SK-N-SH (cell line): ENCODE results near the gene VGF.

Experiments
- CHD2 ChIP-seq: fragments of 150-350 bp; IDR thresholded peaks from 2 replicates; pipeline ENCODE4 v1.6.1; 2018; ENCODE audit warnings: low read length; ENCODE audit not compliant: partially characterized antibody
- ELF1 ChIP-seq: IDR thresholded peaks from 2 replicates; pipeline ENCODE4 v1.4.0; 2012
- EP300 ChIP-seq, 2 experiments: IDR thresholded peaks; 2 replicates each; pipeline versions ENCODE4 v1.4.0 to v1.6.1; 2012; ENCODE audit warnings: borderline replicate concordance in 1 of 2, low read depth in 1 of 2, low read length in 1 of 2
- EZH2phosphoT487 ChIP-seq: fragments of 200-600 bp; sonication (generic); IDR thresholded peaks from 2 replicates; pipeline ENCODE4 v1.6.1; 2017; ENCODE audit warnings: low read depth, mixed run types, mild to moderate bottlenecking, antibody characterized with exemption, moderate library complexity, borderline replicate concordance
- GABPA ChIP-seq: IDR thresholded peaks from 2 replicates; pipeline ENCODE4 v1.4.0; 2012; ENCODE audit warnings: low read depth, mild to moderate bottlenecking
- GATA2 ChIP-seq: sonication (generic); formaldehyde crosslinking; IDR thresholded peaks from 2 replicates; pipeline ENCODE4 v1.5.0; 2020; ENCODE audit warnings: mild to moderate bottlenecking, missing genetic modification reagents
- RCOR1 ChIP-seq: fragments of 150-350 bp; IDR thresholded peaks from 2 replicates; pipeline ENCODE4 v1.6.1; 2017; ENCODE audit warnings: antibody characterized with exemption, low read length
- RFX5 ChIP-seq: IDR thresholded peaks from 2 replicates; pipeline ENCODE4 v1.6.1; 2012; ENCODE audit warnings: mild to moderate bottlenecking, improper control_type of control experiment, low read length
- SIN3A ChIP-seq: IDR thresholded peaks from 2 replicates; pipeline ENCODE4 v1.6.1; 2012; ENCODE audit warnings: low read depth, mild to moderate bottlenecking, low read length, moderate library complexity, borderline replicate concordance
- TAF1 ChIP-seq: IDR thresholded peaks from 2 replicates; pipeline ENCODE4 v1.6.1; 2012; ENCODE audit warnings: low read depth, mild to moderate bottlenecking, low read length, moderate library complexity, borderline replicate concordance
- TF ChIP-seq, protein P1 (sequence below): IDR thresholded peaks from 2 replicates; pipeline ENCODE4 v1.4.0; 2012; ENCODE audit warnings: low read depth, borderline replicate concordance
- TF ChIP-seq, protein P2 (sequence below): fragments of 200-600 bp; sonication (generic); IDR thresholded peaks from 2 replicates; pipeline ENCODE4 v1.6.1; 2017; ENCODE audit warnings: antibody characterized with exemption, mild to moderate bottlenecking, moderate library complexity
- TF ChIP-seq, protein P3 (sequence below): fragments of 150-350 bp; IDR thresholded peaks from 2 replicates; pipeline ENCODE4 v1.6.1; 2017; ENCODE audit warnings: antibody characterized with exemption, low read length, low read depth, borderline replicate concordance
- TF ChIP-seq, protein P4 (sequence below): IDR thresholded peaks from 2 replicates; pipeline ENCODE4 v1.4.0; 2012; ENCODE audit warnings: low read depth

DNA sequence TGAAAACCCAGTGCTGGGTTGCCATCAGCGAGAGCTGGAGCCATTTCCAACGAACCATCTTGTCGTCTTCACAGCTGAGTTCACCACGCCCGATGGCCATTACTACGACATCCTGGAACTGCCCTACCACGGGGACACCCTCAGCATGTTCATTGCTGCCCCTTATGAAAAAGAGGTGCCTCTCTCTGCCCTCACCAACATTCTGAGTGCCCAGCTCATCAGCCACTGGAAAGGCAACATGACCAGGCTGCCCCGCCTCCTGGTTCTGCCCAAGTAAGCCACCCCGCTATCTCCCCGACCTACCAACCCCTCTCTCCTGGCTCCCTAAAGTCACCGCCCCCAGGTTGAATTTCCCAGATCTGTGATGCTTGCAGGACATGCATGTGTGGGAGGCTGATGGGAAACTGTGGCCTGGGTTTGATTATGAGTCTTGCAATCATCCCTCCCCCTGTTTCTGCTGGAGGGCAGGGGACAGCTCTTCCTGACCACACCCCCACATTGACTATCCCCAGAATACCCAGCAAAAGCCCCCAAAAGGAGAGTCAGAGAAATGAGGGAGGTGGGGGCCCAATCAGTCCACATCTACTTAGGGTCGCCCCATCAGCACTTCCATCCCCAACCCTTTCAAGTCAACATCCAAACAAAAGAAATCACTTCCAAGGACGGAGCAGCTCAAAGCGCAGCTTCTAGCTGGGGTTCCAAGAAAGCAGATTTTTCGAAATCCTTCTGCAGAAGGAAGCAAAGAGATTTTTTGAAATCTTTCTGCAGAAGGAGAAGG is 31.6 kb downstream of the VGF start:
- TF ChIP-seq RFX5 (no peak), GATA2 (CRISPR knock-in tag) (no peak), GABPA (no peak), EP300 (IDR thresholded peaks at IDR 0.05; ENCODE audit: borderline replicate concordance in 1 of 2, low read depth in 1 of 2, low read length in 1 of 2) (no peak), EZH2phosphoT487 (no peak), TAF1 (no peak), CHD2 (no peak), ELF1 (no peak), RCOR1 (no peak), SIN3A (no peak)
- TF ChIP-seq, protein P1, sequence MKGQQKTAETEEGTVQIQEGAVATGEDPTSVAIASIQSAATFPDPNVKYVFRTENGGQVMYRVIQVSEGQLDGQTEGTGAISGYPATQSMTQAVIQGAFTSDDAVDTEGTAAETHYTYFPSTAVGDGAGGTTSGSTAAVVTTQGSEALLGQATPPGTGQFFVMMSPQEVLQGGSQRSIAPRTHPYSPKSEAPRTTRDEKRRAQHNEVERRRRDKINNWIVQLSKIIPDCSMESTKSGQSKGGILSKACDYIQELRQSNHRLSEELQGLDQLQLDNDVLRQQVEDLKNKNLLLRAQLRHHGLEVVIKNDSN = no peak
- TF ChIP-seq, protein P2, sequence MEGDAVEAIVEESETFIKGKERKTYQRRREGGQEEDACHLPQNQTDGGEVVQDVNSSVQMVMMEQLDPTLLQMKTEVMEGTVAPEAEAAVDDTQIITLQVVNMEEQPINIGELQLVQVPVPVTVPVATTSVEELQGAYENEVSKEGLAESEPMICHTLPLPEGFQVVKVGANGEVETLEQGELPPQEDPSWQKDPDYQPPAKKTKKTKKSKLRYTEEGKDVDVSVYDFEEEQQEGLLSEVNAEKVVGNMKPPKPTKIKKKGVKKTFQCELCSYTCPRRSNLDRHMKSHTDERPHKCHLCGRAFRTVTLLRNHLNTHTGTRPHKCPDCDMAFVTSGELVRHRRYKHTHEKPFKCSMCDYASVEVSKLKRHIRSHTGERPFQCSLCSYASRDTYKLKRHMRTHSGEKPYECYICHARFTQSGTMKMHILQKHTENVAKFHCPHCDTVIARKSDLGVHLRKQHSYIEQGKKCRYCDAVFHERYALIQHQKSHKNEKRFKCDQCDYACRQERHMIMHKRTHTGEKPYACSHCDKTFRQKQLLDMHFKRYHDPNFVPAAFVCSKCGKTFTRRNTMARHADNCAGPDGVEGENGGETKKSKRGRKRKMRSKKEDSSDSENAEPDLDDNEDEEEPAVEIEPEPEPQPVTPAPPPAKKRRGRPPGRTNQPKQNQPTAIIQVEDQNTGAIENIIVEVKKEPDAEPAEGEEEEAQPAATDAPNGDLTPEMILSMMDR = no peak
- TF ChIP-seq, protein P3, sequence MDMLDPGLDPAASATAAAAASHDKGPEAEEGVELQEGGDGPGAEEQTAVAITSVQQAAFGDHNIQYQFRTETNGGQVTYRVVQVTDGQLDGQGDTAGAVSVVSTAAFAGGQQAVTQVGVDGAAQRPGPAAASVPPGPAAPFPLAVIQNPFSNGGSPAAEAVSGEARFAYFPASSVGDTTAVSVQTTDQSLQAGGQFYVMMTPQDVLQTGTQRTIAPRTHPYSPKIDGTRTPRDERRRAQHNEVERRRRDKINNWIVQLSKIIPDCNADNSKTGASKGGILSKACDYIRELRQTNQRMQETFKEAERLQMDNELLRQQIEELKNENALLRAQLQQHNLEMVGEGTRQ = no peak
- TF ChIP-seq, protein P4, sequence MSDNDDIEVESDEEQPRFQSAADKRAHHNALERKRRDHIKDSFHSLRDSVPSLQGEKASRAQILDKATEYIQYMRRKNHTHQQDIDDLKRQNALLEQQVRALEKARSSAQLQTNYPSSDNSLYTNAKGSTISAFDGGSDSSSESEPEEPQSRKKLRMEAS = 0 out of 2 replicates have a peak, but pooled peaks have one; percentile 53
